NCI-H2196 treated with DMSO at 0.1 percent for 48 hours (cell line): ENCODE data around the gene GAPDH.
"Not testable (repeated sequence)": the region's sequence is repeated elsewhere in the genome, so short reads cannot be mapped to it uniquely, and the experiment has no call there.

Experiments used
- DNase-seq: peaks from one replicate; lab custom pipeline; 2025; ENCODE audit not compliant: unreplicated experiment; lab: John Stamatoyannopoulos, UW

Gene GAPDH

GRCh38 chr12:6533923-6534694 is at the start of gene GAPDH:
Gene GAPDH, plus strand, starts transcription at chr12:6534517. Its CDS starts 316 bp downstream, at chr12:6534833.
- DNase-seq = peak; percentile 78

- no peak for DNase-seq
Observed at GRCh38 chr12:6488240-6488639, 46.1 kb upstream of the GAPDH start.

- DNase-seq = no peak
Observed at GRCh38 chr12:6489449-6489848, 44.9 kb upstream of the GAPDH start.

- not testable (repeated sequence) for DNase-seq
Observed at GRCh38 chr12:6490673-6491072, 43.6 kb upstream of the GAPDH start.

GRCh38 chr12:6492838-6493496 is 41.4 kb upstream of the GAPDH start, which contains the start of gene MRPL51:
Gene MRPL51, minus strand, starts transcription at chr12:6493262. Its CDS starts 126 bp downstream, at chr12:6493136.
- peak; percentile 60 for DNase-seq

GRCh38 chr12:6493497-6494257 is 40.6 kb upstream of the GAPDH start, which contains the start of gene NCAPD2:
Gene NCAPD2, plus strand, starts transcription at chr12:6494102. Its CDS starts 997 bp downstream, at chr12:6495099.
- peak; percentile 67 for DNase-seq

- no peak for DNase-seq
Observed at GRCh38 chr12:6494258-6494743, 40.0 kb upstream of the GAPDH start.

- no peak for DNase-seq
Observed at GRCh38 chr12:6494968-6495367, 39.3 kb upstream of the GAPDH start.

GRCh38 chr12:6497291-6497690 is 37.0 kb upstream of the GAPDH start:
- not testable (repeated sequence) for DNase-seq

- DNase-seq = no peak
Observed at GRCh38 chr12:6500466-6500865, 33.9 kb upstream of the GAPDH start.

- no peak for DNase-seq
Observed at GRCh38 chr12:6507102-6507998, 27.0 kb upstream of the GAPDH start.

GRCh38 chr12:6508087-6508486 is 26.2 kb upstream of the GAPDH start:
- no peak for DNase-seq

GRCh38 chr12:6520186-6520585 is 14.1 kb upstream of the GAPDH start:
- no peak for DNase-seq

GRCh38 chr12:6522193-6522592 is 12.1 kb upstream of the GAPDH start:
- no peak for DNase-seq

- DNase-seq = no peak
Observed at GRCh38 chr12:6523708-6524107, 10.6 kb upstream of the GAPDH start.

GRCh38 chr12:6524648-6525047 is 9.7 kb upstream of the GAPDH start:
- no peak for DNase-seq

GRCh38 chr12:6526201-6526600 is 8.1 kb upstream of the GAPDH start:
- DNase-seq = no peak

GRCh38 chr12:6526766-6527525 is 7.4 kb upstream of the GAPDH start:
- no peak for DNase-seq

GRCh38 chr12:6527711-6528110 is 6.6 kb upstream of the GAPDH start:
- DNase-seq = no peak
